ENCODE measurements around the gene MORC1. TPM values are rescaled to one million over a fixed set of nuclear protein-coding genes. Genes with fewer than 3 reads are reported as not detected.
"Not testable (repeated sequence)": the region's sequence is repeated elsewhere in the genome, so short reads cannot be mapped to it uniquely, and the experiment has no call there.

Gene MORC1
- polyA plus RNA-seq, 3 donors, result 0.01 TPM; not detected in 2

DNA sequence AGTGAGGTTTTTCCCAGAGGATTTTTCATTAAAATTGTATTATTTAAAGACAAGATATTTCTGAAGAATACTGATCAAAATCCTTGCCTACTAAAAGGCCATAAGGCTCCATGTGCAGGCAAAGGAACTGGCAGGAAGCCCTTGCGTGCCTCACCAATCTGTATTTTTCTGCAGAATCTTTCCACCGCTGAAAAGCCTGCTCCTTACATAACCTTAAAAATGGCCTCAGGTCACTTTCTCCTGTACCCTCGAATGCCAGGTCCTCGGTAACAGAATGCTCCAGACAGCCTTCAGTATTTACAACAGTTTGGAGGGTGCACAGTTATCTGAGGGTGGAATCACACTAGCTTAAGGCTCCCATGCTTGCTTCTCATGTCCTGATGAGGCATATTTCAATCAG, 3.2 kb downstream of the MORC1 start:
- 75 to 77% (median 76%) methylated on average over 4 of the region's 4 CpGs for WGBS, 3 donors
- H3K27ac ChIP-seq (ENCODE audit: low read depth, low read length), result no peak overlapping the region

DNA sequence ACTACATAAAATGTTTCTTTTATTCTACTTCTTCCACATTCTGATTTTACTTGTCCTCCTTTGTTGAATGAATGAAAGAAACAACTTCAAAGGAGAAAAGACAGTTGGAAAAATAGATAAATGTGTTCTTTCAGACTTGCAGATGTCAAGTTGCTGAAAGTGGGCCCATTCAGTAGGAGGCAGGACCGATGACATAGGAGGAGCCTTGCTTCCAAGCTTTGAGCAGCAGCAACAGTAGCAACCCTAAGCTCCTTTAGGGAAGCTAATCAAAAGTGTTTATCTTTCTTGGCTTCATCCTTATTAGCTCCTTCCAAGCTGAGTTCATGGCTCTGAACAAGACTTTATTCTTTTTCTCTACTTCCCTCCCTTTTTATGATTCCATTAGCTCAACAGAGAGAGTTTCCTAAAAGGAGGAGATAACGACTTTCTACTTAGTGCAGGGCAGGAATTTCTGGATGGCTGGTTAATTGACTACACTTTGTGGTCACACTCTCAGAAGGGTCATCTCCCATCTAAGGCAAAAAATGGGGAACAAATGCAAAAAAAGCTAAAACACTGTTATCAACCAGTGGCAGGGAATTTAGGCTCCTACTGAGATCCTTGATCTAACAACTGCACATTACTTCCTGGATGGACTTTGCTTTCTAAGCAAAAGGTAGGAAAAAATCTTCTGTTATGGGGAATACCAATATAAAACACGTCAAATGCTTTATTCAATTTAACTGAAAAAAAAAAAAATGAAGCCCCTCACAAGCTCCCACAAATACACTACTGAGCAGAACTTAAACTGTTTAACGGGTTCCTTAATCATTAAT, 4.8 kb downstream of the MORC1 start:
- 53 to 74% (median 66%) methylated on average over 4 of the region's 4 CpGs for WGBS, 3 donors
- no peak overlapping the region for H3K27ac ChIP-seq (ENCODE audit: low read depth, low read length)

DNA sequence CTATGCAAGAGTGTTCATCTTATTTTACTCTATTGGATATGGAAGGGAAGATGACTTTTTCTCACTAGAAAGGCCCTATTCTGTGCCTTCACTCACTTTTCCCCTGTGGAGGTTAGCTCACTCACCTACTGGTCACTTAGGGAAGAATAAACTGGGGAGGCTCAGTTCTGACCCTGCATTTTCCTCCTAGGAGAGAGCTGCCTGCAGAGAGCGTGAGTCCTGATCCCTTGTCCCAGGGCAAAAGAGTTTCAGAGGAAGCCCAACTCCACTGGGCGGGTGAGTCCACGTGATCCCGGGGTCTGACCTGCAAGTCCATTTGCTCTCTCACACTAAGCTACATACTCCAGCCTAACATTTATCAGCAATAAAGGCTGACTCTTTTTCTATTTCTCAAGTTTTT, 8.4 kb downstream of the MORC1 start:
- 77 to 95% (median 86%) methylated on average over 4 of the region's 4 CpGs for WGBS, 3 donors

DNA sequence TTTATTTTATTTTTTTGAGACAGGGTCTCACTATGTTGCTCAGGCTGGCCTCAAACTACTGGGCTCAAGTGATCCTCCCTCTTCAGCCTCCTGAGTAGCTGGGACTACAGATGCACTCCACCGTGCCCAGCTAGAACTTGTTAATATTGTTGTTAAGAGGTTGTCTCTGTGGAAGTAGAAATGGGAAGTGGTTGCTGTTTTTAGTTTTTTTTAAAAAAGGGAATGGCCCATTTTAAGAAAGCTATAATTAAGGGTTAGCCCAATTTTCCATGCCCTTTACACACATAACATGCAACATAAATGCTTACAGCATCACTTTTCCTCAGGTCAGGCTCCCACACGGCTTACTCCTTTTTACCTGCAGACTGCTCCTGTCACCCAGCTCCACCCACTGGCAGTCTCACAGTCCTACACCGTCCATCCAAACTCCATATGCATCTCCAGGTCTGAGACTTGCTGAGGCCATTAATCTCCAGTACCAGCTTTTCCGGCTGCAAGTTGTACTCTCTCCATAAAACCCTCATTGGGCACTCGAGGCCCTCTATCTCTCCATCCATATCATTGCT, 19.8 kb downstream of the MORC1 start:
- WGBS, 3 donors, result 38 to 68% (median 62%) methylated on average over 5 of the region's 5 CpGs
- no peak overlapping the region for H3K27ac ChIP-seq (ENCODE audit: low read depth, low read length)

More for the DNA sequence above, 8.4 kb downstream of the MORC1 start:
- no peak overlapping the region for H3K27ac ChIP-seq (ENCODE audit: low read depth, low read length)

DNA sequence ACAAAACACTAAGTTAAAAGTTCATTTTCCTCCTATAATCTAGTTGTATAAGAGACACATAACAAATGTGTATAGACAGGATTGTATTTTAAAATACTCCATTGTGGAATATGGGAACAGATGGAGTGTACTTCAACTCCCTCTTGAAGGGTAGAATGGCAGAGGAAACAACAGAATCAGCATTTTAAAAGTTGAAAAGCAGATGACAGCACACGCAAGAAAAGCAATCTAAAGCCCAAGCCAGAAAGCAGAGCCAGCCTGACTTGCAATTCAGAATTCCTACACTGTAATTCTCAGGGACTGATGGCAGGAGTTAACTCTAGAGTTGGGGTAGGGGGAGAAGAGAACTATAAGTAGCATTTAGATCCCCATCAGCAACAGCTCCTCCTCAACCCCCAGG, 22.8 kb downstream of the MORC1 start:
- no peak overlapping the region for H3K27ac ChIP-seq (ENCODE audit: low read depth, low read length)
- 79 to 85% (median 85%) methylated on average over 1 of the region's 1 CpG for WGBS, 3 donors

DNA sequence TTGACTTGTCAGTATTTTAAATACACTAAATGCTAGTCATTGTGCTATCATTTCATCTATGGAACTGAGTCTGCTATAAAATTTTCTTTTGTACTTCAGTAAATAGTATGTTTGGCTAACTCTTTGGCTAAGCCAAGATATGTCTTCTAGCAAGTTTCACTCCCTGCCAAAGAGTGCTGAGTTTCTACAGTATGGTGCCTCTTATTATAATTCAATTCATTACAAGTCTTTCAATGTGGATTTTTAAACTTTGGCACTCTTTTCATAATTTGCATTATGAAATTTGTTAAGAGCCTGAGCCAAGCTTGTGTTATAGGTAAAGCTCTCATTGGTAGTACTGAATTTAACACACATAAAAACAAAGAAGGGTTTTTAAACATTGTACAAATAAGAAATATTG, 24.4 kb downstream of the MORC1 start:
- H3K27ac ChIP-seq (ENCODE audit: low read depth, low read length), result no peak overlapping the region

DNA sequence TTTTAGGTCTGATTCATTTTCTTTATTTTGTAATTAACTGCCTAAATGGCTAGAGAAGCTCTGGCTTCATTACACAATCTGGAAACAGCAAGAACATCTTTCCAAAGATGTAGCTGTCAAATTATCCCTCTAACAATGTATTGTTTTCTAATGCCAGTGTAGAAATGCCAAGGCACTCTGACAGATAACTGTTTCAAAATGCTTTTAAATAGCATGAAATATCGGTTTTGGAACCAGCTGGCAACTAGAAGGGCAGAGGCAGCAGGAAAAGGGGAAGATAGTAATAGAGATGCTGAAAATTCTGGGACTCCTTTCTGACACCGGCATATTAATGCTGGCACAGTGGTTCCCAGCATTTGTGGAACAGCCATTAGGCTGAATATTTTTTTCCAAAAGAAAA, 26.1 kb downstream of the MORC1 start:
- H3K27ac ChIP-seq (ENCODE audit: low read depth, low read length), result no peak overlapping the region
- WGBS, 3 donors, result 25 to 32% (median 27%) methylated on average over 2 of the region's 2 CpGs

DNA sequence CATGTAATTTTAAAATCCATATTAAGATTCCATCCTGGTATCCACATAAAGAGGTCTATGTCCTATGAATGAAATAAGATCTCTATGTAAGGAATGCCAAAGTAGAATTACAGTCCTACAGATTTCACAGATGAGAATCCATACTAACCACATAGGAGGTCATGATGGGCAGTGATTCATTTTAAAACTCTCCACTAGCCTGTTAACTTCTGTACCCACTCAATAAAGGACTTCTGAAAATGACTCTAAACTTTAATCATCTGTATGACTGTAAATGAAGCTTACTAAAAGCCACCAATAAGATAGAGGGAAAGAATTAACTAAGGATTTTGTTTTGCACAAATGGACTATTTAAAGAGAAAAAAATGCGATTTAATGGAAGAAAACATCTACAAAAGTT, 28.7 kb downstream of the MORC1 start:
- H3K27ac ChIP-seq (ENCODE audit: low read depth, low read length), result no peak overlapping the region
- WGBS, 3 donors, result 83 to 87% (median 85%) methylated on average over 1 of the region's 1 CpG

DNA sequence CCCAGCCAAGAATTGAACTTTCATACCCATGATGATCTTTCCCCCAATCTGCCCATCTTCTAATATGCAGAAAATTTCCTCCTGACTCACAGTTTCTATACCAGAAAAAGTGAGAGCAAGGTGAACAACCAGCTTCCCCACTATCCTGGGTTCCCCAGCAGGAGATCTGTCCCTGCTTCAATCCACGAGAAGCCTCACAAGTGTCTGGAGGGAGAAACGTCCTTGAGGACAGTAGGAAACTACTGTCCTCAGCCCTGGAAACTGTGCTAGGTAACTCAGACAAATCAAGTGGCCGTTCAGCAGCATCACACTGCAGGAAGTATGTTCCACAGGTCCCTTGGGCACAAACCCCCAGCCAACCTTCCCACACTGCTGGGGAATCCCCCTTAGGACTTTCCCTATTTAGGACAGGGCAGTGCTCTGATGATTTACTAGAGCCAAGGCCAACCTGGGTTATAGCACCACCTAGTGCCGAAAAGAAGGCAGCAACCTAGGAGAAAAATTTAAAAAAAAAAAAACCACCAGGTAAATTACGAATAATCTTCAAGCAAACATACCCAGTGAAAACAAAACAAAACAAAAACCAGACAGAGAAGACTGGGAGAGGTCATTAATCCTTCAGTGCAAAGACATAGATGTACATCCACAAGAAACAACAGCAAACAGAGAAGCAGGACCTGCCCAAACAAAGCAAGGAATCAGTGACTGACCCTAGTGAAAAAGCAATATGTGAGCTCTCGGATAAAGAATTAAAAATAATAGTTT, 36.0 kb downstream of the MORC1 start:
- no peak overlapping the region for H3K27ac ChIP-seq (ENCODE audit: low read depth, low read length)
- WGBS, 3 donors, result 34 to 45% (median 41%) methylated on average over 6 of the region's 6 CpGs

DNA sequence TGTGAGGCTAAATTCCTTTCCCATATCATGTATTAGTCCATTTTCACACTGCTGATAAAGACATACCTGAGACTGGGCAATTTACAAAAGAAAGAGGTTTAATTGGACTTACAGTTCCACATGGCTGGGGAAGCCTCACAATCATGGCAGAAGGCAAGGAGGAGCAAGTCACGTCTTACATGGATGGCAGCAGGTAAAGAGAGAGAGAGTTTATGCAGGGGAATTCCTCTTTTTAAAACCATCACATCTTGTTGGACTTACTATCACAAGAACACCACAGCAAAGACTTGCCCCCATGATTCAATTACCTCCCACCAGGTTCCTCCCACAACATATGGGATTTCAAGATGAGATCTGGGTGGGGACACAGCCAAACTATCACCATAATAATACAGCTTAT, 37.8 kb downstream of the MORC1 start:
- WGBS, 3 donors, result 80 to 88% (median 87%) methylated on average over 1 of the region's 1 CpG
- not testable (repeated sequence) for H3K27ac ChIP-seq (ENCODE audit: low read depth, low read length)

DNA sequence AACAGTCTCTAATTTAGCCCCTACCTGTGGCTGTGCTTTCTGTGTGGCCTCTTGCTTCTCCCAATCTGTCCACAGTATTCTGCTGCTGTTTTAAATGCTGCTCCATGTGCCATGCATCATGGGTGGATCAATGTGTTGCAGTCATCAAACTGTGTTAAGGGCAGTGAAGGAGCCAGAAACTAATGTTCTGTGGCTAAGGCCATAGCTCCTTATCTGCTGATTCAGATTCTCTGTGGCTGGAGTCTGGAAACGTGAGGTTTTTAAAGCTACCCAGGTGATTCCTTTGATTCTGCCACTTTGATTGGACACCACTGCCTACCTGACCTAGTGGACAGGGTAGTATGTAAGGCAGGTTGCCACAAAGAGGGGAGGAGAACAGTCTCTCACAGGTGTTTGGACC, 44.8 kb downstream of the MORC1 start:
- WGBS, 3 donors, result 10 to 40% (median 24%) methylated on average over 1 of the region's 1 CpG
- no peak overlapping the region for H3K27ac ChIP-seq (ENCODE audit: low read depth, low read length)

DNA sequence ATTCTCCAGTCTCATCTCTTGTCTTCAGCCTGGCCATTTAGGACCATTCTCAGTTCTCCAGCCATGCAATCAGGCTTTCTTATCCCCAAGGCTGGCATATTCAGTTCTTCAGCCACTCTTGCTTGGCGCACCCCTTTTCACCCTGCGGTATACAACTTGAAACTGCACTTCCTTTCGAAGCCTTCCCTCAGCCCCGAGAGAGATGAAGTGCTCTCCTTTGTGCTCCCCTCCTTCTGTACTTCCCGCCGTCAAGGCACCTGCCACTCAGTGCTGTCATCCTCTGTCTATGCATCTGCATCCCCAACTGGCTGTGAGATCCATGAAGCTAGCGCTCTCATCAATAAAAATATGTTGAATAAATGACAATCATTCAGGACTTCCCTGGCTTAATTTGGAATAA, 45.7 kb downstream of the MORC1 start:
- H3K27ac ChIP-seq (ENCODE audit: low read depth, low read length), result no peak overlapping the region
- WGBS, 3 donors, result 38 to 73% (median 47%) methylated on average over 7 of the region's 7 CpGs

DNA sequence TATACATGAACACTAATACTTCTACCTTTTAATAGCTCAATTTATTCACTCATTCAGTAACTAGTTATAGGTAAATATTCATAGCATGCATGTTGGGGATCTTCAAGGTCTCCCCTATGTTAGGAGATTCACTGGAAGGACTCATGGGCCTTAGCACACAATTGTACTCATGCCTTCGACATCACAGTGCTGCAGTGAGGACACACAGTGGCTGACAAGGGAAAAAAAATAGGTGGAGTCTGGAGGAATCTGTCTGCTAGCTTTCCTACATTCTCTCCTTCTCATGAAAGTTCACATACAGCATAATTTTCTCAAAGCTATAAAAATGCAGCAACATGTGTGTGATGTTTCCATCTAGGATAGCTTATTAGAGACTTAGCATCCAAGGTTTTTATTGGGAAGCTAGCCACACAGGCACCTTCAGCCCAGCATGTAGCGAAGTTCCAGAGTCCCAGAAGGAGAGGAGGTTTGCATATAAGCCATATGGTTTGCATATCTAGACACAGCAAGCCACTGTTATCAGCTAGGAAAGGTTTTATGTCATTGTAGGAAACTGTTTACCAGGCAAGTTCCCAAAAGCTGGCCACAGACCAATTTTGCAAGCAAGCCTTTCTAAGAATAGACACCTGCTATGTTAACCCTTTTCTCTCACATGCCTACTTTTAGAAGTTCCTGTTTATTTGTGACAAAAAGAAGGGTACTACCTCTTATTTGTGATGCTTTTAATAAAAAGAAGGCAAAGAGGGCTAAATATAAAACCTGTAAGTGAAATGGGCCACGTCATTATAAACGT, 46.4 kb downstream of the MORC1 start:
- WGBS, 3 donors, result 22 to 31% (median 30%) methylated on average over 4 of the region's 4 CpGs
- H3K27ac ChIP-seq (ENCODE audit: low read depth, low read length), result no peak overlapping the region

DNA sequence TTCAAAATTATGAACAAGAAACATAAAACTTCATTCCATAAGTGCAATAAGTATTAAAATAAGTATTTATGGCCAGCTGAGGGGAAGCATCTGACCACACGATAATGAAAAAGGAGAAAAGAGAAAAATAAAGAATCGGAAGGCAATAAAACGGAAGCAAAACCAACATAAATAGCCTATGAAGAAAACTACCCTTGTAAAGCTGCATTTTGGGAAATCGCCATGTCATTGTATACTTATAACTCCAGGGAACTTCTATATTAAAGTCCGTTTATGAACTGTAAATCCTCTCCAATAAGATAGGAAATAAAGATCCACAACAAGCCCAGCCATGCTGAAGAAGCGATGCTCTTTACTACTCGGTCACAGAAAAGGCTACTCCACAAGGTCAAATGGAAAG, 47.7 kb downstream of the MORC1 start:
- H3K27ac ChIP-seq (ENCODE audit: low read depth, low read length), result no peak overlapping the region
- WGBS, 3 donors, result 74 to 89% (median 75%) methylated on average over 7 of the region's 7 CpGs

DNA sequence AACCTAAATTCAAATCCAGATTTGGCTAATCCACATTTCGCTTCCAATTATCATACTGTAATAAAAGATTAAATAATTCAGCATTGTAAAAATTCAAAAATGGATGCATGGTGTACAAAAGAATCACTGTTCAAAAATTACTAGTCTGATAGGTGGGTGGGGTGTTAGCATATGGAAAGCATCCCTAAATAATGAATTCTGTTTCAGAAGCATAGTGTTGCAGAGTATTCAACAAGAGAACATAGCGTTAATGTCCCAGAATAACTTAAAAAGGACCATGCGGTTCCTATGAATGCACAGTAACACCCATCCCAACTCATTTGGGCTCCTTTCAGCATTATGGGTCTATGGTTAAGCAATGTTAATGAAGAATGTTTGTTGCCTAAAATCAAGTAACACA, 51.1 kb downstream of the MORC1 start:
- H3K27ac ChIP-seq (ENCODE audit: low read depth, low read length), result no peak overlapping the region
- 88 to 96% (median 89%) methylated on average over 3 of the region's 3 CpGs for WGBS, 3 donors

DNA sequence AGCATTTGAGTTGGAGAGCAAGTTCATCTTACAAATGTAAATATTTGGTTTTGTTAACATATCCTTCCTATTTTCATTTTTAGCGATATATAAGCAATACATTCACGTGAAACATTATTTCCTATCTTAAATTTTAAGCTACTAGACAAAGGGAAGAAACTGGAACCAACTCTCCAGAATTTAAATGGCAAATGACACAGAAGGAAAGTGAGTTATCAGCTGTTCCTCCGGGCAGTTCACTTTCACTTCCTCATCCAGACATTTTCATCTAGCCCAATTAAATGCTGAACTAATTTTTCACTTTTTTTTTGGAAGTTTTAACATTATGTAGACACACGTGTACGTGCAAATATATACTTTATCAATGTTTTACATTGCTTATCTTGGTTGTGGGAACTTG, 58.7 kb downstream of the MORC1 start:
- no peak overlapping the region for H3K27ac ChIP-seq (ENCODE audit: low read depth, low read length)
- WGBS, 3 donors, result 16 to 26% (median 18%) methylated on average over 5 of the region's 5 CpGs

DNA sequence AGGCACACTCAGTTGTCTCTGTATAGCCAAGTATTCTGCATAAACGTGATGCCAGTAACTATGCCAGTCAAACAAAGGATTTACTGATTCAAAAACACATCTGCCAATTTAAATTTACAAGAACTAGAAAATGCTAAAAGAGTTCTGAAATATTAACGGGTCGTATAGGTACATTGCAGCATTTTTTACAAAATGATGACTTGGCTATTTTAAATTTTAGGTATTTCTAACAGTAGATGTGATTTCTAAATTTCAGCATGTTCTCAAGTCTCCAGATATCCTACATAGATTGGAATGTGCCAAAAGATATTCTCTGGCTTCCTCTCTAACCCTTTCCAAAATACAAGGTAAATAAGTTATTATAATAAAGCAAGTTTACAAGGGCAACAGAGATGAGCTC, 60.3 kb downstream of the MORC1 start:
- no peak overlapping the region for H3K27ac ChIP-seq (ENCODE audit: low read depth, low read length)

DNA sequence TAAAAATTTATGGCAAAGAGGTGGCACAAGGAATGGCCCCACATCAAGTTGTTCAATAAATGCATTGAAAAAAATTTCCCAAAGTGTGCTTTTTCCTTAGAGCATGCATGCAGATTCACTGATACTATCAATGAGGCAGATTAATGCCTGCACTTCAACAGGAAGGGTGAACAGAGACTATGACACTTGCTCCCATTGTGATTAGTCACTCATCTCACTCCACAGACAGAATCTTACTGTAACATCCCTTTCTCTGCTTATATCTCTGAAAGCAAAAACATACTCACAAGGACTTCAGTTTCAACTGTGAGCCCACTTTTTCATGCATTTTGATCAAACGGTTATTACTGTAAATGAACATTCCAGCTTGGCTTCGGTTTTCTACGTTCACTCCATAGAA, 60.9 kb downstream of the MORC1 start:
- 88 to 93% (median 90%) methylated on average over 3 of the region's 3 CpGs for WGBS, 3 donors
- H3K27ac ChIP-seq (ENCODE audit: low read depth, low read length), result no peak overlapping the region

More for the DNA sequence above, 60.3 kb downstream of the MORC1 start:
- WGBS, 3 donors, result 80 to 89% (median 85%) methylated on average over 3 of the region's 3 CpGs

All from adipose tissue (tissue), 3 donors.